Stimulated activated CD4-positive, alpha-beta T cell treated with anti-CD3 and anti-CD28 coated beads, Interleukin-2, amount 100 ng/mL, for 4 hours (primary cell): ENCODE results near the gene CADPS.

Source experiments
- DNase-seq: peaks from one replicate; pipeline ENCODE4 v3.0.0-alpha.2; 2020; ENCODE audit warnings: low read depth

The CADPS gene

GRCh38 chr3:62812631-62813030, 62.6 kb downstream of the CADPS start:
- DNase-seq = no peak

GRCh38 chr3:62811119-62811518, 64.1 kb downstream of the CADPS start:
- DNase-seq = no peak

GRCh38 chr3:62809369-62809768, 65.8 kb downstream of the CADPS start:
- DNase-seq = no peak

- no peak for DNase-seq
Observed at GRCh38 chr3:62805580-62806277, 69.5 kb downstream of the CADPS start.

- no peak for DNase-seq
Observed at GRCh38 chr3:62805106-62805505, 70.1 kb downstream of the CADPS start.

GRCh38 chr3:62803276-62803675, 71.9 kb downstream of the CADPS start:
- no peak for DNase-seq

GRCh38 chr3:62798000-62798399, 77.2 kb downstream of the CADPS start:
- DNase-seq = no peak

- no peak for DNase-seq
Observed at GRCh38 chr3:62797132-62797531, 78.1 kb downstream of the CADPS start.

- no peak for DNase-seq
Observed at GRCh38 chr3:62795978-62796657, 79.1 kb downstream of the CADPS start.

- no peak for DNase-seq
Observed at GRCh38 chr3:62793946-62794345, 81.3 kb downstream of the CADPS start.

- no peak for DNase-seq
Observed at GRCh38 chr3:62785384-62785783, 89.8 kb downstream of the CADPS start.

GRCh38 chr3:62781121-62781520, 94.1 kb downstream of the CADPS start:
- DNase-seq = no peak

GRCh38 chr3:62777674-62778073, 97.5 kb downstream of the CADPS start:
- no peak for DNase-seq

GRCh38 chr3:62777130-62777529, 98.1 kb downstream of the CADPS start:
- no peak for DNase-seq

- no peak for DNase-seq
Observed at GRCh38 chr3:62774221-62774620, 101.0 kb downstream of the CADPS start.

GRCh38 chr3:62771331-62772072, 103.7 kb downstream of the CADPS start:
- DNase-seq = no peak

GRCh38 chr3:62768896-62769295, 106.3 kb downstream of the CADPS start:
- DNase-seq = no peak

GRCh38 chr3:62761711-62762110, 113.5 kb downstream of the CADPS start:
- no peak for DNase-seq

GRCh38 chr3:62761311-62761710, 113.9 kb downstream of the CADPS start:
- no peak for DNase-seq

GRCh38 chr3:62758296-62759066, 116.7 kb downstream of the CADPS start:
- no peak for DNase-seq

GRCh38 chr3:62757045-62757444, 118.2 kb downstream of the CADPS start:
- no peak for DNase-seq

GRCh38 chr3:62755285-62755684, 119.9 kb downstream of the CADPS start:
- no peak for DNase-seq
